Jurkat, Clone E6-1 (cell line): ENCODE results near the gene UPK1A.
A peak's percentile ranks its signal among the peaks of the same experiment; 100 is the strongest.
"Not testable (repeated sequence)": the region's sequence is repeated elsewhere in the genome, so short reads cannot be mapped to it uniquely, and the experiment has no call there.

Experiments
- DNase-seq: peaks from one replicate; pipeline ENCODE4 v3.0.0-alpha.2; 2011; ENCODE audit warnings: low read depth, low spot score
- H3K4me3 ChIP-seq: 2 replicates; pipeline ENCODE4 v1.5.1; 2011; ENCODE audit warnings: mild to moderate bottlenecking, low read length, control low read depth, moderate library complexity

Gene UPK1A

DNA sequence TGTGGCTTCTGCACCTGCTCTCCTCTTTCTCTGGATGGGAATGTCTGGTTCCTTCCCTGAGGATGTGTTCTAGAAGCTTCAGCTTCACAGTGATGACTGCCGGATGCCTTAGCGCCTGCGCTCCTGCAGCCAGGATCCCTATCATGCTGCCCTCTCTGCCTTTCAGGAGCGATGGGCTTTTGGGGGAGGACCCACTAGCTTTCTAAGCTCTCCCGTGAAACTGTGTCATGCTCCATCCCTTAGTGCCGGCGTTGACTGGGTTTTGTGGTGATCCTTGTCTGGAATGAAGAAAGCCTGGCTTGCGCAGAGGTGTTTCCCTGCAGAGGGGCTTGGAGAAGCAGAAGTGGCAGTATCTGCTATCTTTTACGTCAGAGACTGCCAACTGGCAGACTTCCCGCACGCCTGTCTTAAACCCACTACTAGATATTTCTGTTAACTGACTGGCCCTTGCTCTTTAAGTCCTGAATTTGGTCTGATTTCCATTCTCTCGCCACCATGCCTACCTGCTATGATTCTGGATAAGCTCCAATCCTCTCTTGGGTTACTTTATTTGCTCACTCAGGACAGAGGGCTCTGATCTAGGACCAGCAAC is 47.7 kb downstream of the UPK1A start:
- H3K4me3 ChIP-seq = no peak overlapping the region
- DNase-seq = no peak

- no peak overlapping the region for H3K4me3 ChIP-seq
- no peak for DNase-seq
Measured at GRCh38 chr19:35714601-35715354, 48.5 kb downstream of the UPK1A start.

- DNase-seq = no peak
- H3K4me3 ChIP-seq = no peak overlapping the region
Measured at GRCh38 chr19:35715355-35715809, 49.1 kb downstream of the UPK1A start.

- no peak for DNase-seq
- H3K4me3 ChIP-seq = peak overlapping the region; percentile 81
Measured at GRCh38 chr19:35715981-35716800, 49.9 kb downstream of the UPK1A start.

DNA sequence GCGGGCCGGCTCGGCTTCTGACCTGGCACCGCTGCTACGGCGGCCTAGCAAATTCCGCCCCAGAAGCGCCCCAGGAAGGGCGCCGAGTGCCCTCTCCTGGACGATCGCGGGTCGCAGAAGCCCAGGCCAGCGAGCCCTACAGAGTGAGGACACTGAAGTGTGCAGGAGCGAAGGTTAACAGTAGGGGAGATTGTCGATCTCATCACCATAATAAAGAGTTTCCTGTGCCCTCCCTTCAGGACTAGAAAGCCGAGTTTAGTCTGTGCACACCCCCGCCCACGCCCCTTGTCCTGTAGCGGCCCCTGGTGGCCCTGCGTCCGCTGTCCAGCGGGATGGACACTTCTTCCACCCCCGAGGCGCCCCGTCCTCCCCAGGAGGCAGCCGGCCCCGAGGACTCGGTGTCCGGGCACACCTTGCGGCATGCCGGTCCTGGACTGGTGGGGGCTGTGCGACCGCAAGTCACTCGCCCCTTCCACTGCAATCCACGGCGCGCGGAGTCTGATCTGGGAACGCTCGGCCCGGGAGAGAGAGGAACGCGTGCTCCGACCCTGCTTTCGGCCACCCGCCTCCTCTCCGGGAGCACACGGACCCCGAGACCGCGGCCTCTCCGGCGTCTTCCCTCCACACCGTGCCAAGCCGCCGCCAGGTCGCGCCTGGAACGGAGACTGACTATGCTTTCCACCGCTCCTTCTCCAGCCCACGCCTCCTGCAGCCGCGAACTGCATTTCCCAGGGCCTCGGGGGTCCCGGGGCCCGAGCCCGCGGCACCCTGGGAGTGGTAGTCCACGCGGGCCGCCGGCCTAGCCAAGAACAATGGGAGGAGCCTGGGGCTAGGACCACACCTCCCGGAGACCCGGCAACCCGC is 50.7 kb downstream of the UPK1A start:
- peak overlapping the region; percentile 81 for H3K4me3 ChIP-seq
- peak; percentile 95 for DNase-seq

- peak within 1 kb of the TSS; percentile 87 for H3K4me3 ChIP-seq
- DNase-seq = no peak
Measured at GRCh38 chr19:35717665-35718344, 51.5 kb downstream of the UPK1A start, which contains the start of gene KMT2B. TSS of gene KMT2B (plus strand) at chr19:35718003. CDS start at chr19:35718019, 16 bp downstream.

- DNase-seq = no peak
- peak overlapping the region; percentile 87 for H3K4me3 ChIP-seq
Measured at GRCh38 chr19:35718345-35719041, 52.2 kb downstream of the UPK1A start.

DNA sequence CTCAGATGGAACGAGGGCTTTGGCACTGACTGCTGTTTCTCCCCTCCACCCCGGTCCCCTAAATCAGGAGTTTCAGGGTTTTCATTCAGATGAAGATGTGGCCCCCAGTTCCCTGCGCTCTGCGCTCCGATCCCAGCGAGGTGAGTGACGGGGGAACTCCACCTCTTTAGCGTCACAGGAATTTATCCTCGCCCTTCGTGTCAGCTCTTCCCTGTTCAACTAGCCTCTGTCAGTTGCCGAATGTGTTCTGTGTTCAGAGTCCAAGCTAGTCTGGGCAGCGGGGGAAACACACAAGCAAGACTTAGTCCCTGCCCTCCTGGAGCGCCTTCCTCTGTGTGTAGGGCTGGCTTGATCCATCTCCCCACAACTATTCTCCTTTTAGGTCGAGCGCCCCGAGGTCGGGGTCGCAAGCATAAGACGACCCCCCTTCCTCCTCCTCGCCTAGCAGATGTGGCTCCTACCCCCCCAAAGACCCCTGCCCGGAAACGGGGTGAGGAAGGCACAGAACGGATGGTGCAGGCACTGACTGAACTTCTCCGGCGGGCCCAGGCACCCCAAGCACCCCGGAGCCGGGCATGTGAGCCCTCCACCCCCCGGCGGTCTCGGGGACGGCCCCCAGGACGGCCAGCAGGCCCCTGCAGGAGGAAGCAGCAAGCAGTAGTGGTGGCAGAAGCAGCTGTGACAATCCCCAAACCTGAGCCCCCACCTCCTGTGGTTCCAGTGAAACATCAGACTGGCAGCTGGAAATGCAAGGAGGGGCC is 53.3 kb downstream of the UPK1A start:
- no peak overlapping the region for H3K4me3 ChIP-seq
- no peak for DNase-seq

DNA sequence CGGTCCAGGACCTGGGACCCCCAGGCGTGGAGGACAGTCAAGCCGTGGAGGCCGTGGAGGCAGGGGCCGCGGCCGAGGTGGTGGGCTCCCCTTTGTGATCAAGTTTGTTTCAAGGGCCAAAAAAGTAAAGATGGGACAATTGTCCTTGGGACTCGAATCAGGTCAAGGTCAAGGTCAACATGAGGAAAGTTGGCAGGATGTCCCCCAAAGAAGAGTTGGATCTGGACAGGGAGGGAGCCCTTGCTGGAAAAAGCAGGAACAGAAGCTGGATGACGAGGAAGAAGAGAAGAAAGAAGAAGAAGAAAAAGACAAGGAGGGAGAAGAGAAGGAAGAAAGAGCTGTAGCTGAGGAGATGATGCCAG is 53.8 kb downstream of the UPK1A start:
- H3K4me3 ChIP-seq = no peak overlapping the region
- DNase-seq = no peak

- DNase-seq = no peak
- no peak overlapping the region for H3K4me3 ChIP-seq
Measured at GRCh38 chr19:35720648-35721047, 54.3 kb downstream of the UPK1A start.

- no peak for DNase-seq
- no peak overlapping the region for H3K4me3 ChIP-seq
Measured at GRCh38 chr19:35721374-35721773, 55.1 kb downstream of the UPK1A start.

DNA sequence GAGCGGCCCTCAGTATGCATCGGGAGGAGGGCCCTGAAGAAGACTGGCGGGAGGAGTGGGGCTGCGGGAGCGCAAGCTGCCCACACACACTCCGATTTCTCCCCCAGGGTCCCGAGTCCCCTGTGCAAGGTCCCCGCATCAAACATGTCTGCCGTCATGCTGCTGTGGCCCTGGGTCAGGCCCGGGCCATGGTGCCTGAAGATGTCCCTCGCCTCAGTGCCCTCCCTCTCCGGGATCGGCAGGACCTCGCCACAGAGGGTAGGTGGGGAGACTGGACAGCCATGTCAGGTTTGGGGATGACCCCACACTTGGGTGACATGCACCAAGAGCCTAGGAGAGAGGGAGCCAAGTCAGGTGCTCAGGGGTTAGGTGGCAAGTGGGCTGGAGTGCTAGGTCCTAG is 56.1 kb downstream of the UPK1A start:
- H3K4me3 ChIP-seq = no peak overlapping the region
- no peak for DNase-seq

DNA sequence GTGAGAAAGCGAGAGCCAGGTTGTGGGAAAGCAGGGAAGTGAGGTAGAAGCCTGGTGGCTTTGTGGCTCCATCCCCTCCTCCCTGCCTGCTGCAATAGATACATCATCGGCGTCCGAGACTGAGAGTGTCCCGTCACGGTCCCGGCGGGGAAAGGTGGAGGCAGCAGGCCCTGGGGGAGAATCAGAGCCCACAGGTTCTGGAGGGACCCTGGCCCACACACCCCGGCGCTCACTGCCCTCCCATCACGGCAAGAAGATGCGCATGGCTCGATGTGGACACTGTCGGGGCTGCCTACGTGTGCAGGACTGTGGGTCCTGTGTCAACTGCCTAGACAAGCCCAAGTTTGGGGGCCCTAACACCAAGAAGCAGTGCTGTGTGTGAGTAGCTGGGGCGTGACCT is 56.6 kb downstream of the UPK1A start:
- no peak overlapping the region for H3K4me3 ChIP-seq
- DNase-seq = no peak

GRCh38 chr19:35723671-35724070 is 57.4 kb downstream of the UPK1A start:
- DNase-seq = no peak
- no peak overlapping the region for H3K4me3 ChIP-seq

DNA sequence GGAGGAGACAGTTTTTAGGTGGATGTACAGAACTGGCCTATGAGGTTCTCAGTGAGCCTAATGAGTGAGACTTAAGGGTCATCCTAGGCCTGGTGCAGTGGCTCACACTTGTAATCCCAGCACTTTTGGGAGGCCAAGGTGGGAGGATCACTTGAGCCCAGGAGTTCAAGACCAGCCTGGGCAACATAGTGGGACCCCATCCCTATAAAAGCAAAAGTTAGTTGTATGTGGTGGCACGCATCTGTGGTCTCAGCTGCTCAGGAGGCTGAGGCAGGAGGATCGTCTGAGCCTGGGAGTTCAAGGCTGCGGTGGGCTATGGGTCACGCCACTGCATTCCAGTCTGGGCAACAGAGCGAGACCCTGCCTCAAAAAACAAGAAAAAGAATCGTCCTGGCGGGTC is 57.8 kb downstream of the UPK1A start:
- DNase-seq, H3K4me3 ChIP-seq: not testable (repeated sequence)

DNA sequence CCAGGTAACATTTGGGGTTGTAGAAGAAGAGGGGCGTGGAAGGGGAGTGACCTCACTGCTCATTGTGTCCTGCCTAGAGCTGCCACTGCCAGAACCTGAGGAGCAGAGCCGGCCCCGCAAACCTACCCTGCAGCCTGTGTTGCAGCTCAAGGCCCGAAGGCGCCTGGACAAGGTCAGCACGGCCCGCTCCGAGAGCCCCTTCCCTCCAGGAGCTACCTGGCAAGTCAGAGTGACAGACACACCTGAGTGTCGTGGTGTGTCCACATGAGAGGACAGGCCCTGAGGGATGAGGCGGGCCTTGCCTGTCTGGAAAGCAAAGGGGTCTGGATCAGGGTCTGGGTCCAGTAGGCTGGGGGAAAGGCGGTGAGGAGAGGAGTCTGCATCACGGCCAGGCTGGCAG is 58.2 kb downstream of the UPK1A start:
- no peak for DNase-seq
- H3K4me3 ChIP-seq = no peak overlapping the region

DNA sequence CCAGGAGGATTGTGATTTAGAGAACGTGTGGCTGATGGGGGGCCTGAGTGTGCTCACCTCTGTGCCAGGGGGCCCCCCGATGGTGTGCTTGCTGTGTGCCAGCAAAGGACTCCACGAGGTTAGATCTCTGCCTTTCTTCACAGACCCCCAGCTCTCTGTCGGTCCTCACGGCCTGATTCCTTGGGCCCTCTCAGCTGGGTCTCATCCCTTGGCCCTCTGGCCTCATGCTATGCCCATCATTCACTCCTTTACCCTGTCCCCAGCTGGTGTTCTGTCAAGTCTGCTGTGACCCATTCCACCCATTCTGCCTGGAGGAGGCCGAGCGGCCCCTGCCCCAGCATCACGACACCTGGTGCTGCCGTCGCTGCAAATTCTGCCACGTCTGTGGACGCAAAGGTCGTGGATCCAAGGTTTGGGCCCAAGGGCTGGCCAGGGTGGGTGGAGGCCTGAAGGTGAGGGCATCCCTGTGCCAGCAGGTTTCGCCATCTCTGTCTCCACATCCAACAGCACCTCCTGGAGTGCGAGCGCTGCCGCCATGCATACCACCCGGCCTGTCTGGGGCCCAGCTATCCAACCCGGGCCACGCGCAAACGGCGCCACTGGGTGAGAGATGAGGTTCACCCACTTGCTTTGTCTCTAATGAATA is 59.0 kb downstream of the UPK1A start:
- no peak for DNase-seq
- no peak overlapping the region for H3K4me3 ChIP-seq
